Liver (tissue), 9 donors: ENCODE results near the gene IFT122. TPM values are rescaled to one million over a fixed set of nuclear protein-coding genes. Genes with fewer than 3 reads are reported as not detected.

Experiments used
- DNase-seq: peaks from one replicate; pipeline ENCODE4 v3.0.0-alpha.2; 2017; ENCODE audit warnings: low spot score
- H3K27ac ChIP-seq, 2 donors: one replicate each; pipeline ENCODE4 v1.7.0; 2013; ENCODE audit warnings: inconsistent platforms in 2 of 2, low read length in 2 of 2, control low read depth in 1 of 2, low read depth in 1 of 2, mild to moderate bottlenecking in 1 of 2
- H3K27me3 ChIP-seq, 4 donors: one replicate each; pipeline versions ENCODE4 v1.6.1 to v1.7.0; 2013; ENCODE audit warnings: low read length in 3 of 4, inconsistent platforms in 1 of 4, mild to moderate bottlenecking in 1 of 4, moderate library complexity in 1 of 4; ENCODE audit not compliant: control insufficient read depth in 4 of 4, insufficient read depth in 4 of 4
- H3K36me3 ChIP-seq, 4 donors: one replicate each; pipeline versions ENCODE4 v1.6.1 to v1.7.0; 2013; ENCODE audit warnings: low read length in 3 of 4, mild to moderate bottlenecking in 3 of 4, low read depth in 1 of 4, moderate library complexity in 1 of 4; ENCODE audit not compliant: control insufficient read depth in 4 of 4, insufficient read depth in 3 of 4
- H3K4me1 ChIP-seq, 4 donors: one replicate each; pipeline versions ENCODE4 v1.6.1 to v1.7.0; 2013; ENCODE audit warnings: low read length in 3 of 4, mild to moderate bottlenecking in 3 of 4, moderate library complexity in 1 of 4; ENCODE audit not compliant: control insufficient read depth in 4 of 4, insufficient read depth in 4 of 4
- H3K4me3 ChIP-seq, 3 donors: one replicate each; pipeline versions ENCODE4 v1.6.1 to v1.7.0; 2013; ENCODE audit warnings: low read length in 3 of 3, control low read depth in 1 of 3, low read depth in 1 of 3, mild to moderate bottlenecking in 1 of 3
- H3K9ac ChIP-seq, 2 donors: one replicate each; pipeline ENCODE4 v1.7.0; 2013; ENCODE audit warnings: low read length in 2 of 2, mild to moderate bottlenecking in 2 of 2, moderate library complexity in 2 of 2, control low read depth in 1 of 2, low read depth in 1 of 2
- H3K9me3 ChIP-seq, 4 donors: one replicate each; pipeline versions ENCODE4 v1.6.1 to v1.7.0; 2013; ENCODE audit warnings: low read length in 3 of 4; ENCODE audit not compliant: control insufficient read depth in 4 of 4
- ATF3 ChIP-seq: IDR thresholded peaks from 2 replicates; pipeline ENCODE4 v1.6.1; 2016; ENCODE audit warnings: antibody characterized with exemption
- CTCF ChIP-seq: fragments of 150-350 bp; IDR thresholded peaks from 2 replicates; pipeline ENCODE4 v1.5.1; 2017; ENCODE audit warnings: improper control_type of control experiment, low read depth, low read length; ENCODE audit not compliant: missing input control
- EGR1 ChIP-seq, 2 donors: IDR thresholded peaks; 2 replicates each; pipeline ENCODE4 v1.6.1; 2016 to 2018; ENCODE audit warnings: antibody characterized with exemption in 2 of 2, low read depth in 2 of 2
- FOXA1 ChIP-seq: IDR thresholded peaks from 2 replicates; pipeline ENCODE4 v1.6.1; 2016; ENCODE audit warnings: antibody characterized with exemption
- FOXA2 ChIP-seq: IDR thresholded peaks from 2 replicates; pipeline ENCODE4 v1.6.1; 2016; ENCODE audit warnings: antibody characterized with exemption
- GABPA ChIP-seq, 2 donors: IDR thresholded peaks in 1 of 2; conservative IDR thresholded peaks in 1 of 2; 2 replicates each; pipeline ENCODE4 v1.6.1; 2016; ENCODE audit warnings: antibody characterized with exemption in 2 of 2, mild to moderate bottlenecking in 1 of 2, moderate library complexity in 1 of 2
- HNF4A ChIP-seq, 2 donors: conservative IDR thresholded peaks; 2 replicates each; pipeline ENCODE4 v1.6.1; 2016; ENCODE audit warnings: antibody characterized with exemption in 2 of 2, mild to moderate bottlenecking in 2 of 2
- HNF4G ChIP-seq: IDR thresholded peaks from 2 replicates; pipeline ENCODE4 v1.6.1; 2016; ENCODE audit warnings: antibody characterized with exemption
- JUND ChIP-seq, 2 donors: IDR thresholded peaks; 2 replicates each; pipeline ENCODE4 v1.6.1; 2016; ENCODE audit warnings: antibody characterized with exemption in 2 of 2
- MAX ChIP-seq: IDR thresholded peaks from 2 replicates; pipeline ENCODE4 v1.6.1; 2016; ENCODE audit warnings: antibody characterized with exemption
- NR2F2 ChIP-seq: IDR thresholded peaks from 2 replicates; pipeline ENCODE4 v1.6.1; 2016; ENCODE audit warnings: antibody characterized with exemption
- RAD21 ChIP-seq, 2 donors: IDR thresholded peaks; 2 replicates each; pipeline ENCODE4 v1.6.1; 2016; ENCODE audit warnings: antibody characterized with exemption in 2 of 2, mild to moderate bottlenecking in 2 of 2
- REST ChIP-seq: IDR thresholded peaks from 2 replicates; pipeline ENCODE4 v1.6.1; 2016; ENCODE audit warnings: antibody characterized with exemption, mild to moderate bottlenecking
- RXRA ChIP-seq, 2 donors: IDR thresholded peaks; 2 replicates each; pipeline ENCODE4 v1.6.1; 2017 to 2018; ENCODE audit warnings: antibody characterized with exemption in 2 of 2, mild to moderate bottlenecking in 1 of 2
- SP1 ChIP-seq: IDR thresholded peaks from 2 replicates; pipeline ENCODE4 v1.6.1; 2018; ENCODE audit warnings: antibody characterized with exemption, mild to moderate bottlenecking
- TAF1 ChIP-seq: conservative IDR thresholded peaks from 2 replicates; pipeline ENCODE4 v1.6.1; 2016; ENCODE audit warnings: antibody characterized with exemption, mild to moderate bottlenecking
- YY1 ChIP-seq: IDR thresholded peaks from 2 replicates; pipeline ENCODE4 v1.6.1; 2016; ENCODE audit warnings: antibody characterized with exemption, mild to moderate bottlenecking
- ZBTB33 ChIP-seq: IDR thresholded peaks from 2 replicates; pipeline ENCODE4 v1.6.1; 2016; ENCODE audit warnings: antibody characterized with exemption
- WGBS: extraction: QIAGEN DNeasy Blood & Tissue Kit; methylation state at CpG from one replicate; pipeline ENCODE4 v1.1.7; 2013; 5-methylcytosine and 5-hydroxymethylcytosine counted together
- polyA plus RNA-seq, 2 donors: library from polyadenylated mRNA; stranded (reverse) in 1 of 2; unstranded in 1 of 2; fragments of 200-250 nt in 1 of 2; fragments of >200 nt in 1 of 2; fragmentation: Nextera tagmentation in 1 of 2; extraction: Ambion mirVana in 1 of 2; gene quantifications; one replicate each; pipeline versions ENCODE4 v1.2.1 to v1.2.3, GENCODE V29; 2013 to 2015
- total RNA-seq, 2 donors: library from RNA; depleted of rRNA; stranded (reverse); fragments of >200 nt; gene quantifications; one replicate each; pipeline ENCODE4 v1.2.3, GENCODE V29; 2014
- donor health status: healthy.
- donor health status: healthy.
- donor health status: healthy.
- donor health status: healthy.
- donor health status: healthy.

IFT122 gene
- total and polyA plus RNA-seq, 4 donors, result 3.3 to 25.8 (median 10.6) TPM

GRCh38 chr3:129402616-129403015 lies 37.4 kb upstream of the IFT122 start:
- no peak overlapping the region for H3K27ac ChIP-seq
- H3K36me3 ChIP-seq, result no peaks in the 10 kb centered on the region
- no peak overlapping the region for H3K9ac ChIP-seq
- peaks cover 3 to 20% (median 13%) of the 10 kb centered on the region in 4 donors for H3K4me1 ChIP-seq
- TF ChIP-seq ZBTB33 (no peak), RXRA (IDR thresholded peaks at IDR 0.05) (no peak), JUND (IDR thresholded peaks at IDR 0.05) (no peak), GABPA (IDR thresholded peaks at IDR 0.05 in 1 of 2, conservative IDR thresholded peaks at IDR 0.05 in 1 of 2) (no peak), ATF3 (no peak), HNF4G (no peak), TAF1 (no peak), REST (no peak), FOXA1 (no peak), MAX (no peak), FOXA2 (no peak), EGR1 (IDR thresholded peaks at IDR 0.05; ENCODE audit: low read depth in 2 of 2) (no peak), HNF4A (conservative IDR thresholded peaks at IDR 0.05) (no peak), YY1 (no peak), CTCF (no peak), NR2F2 (no peak), SP1 (no peak), RAD21 (IDR thresholded peaks at IDR 0.05) (no peak)
- DNase-seq, result no peak
- 94% methylated on average over 4 of the region's 4 CpGs for WGBS
- H3K9me3 ChIP-seq, result no peaks in the 10 kb centered on the region
- no peak overlapping the region for H3K4me3 ChIP-seq
- H3K27me3 ChIP-seq, result no peaks in the 10 kb centered on the region
